Measurements from ENCODE around the gene ZNF410.

The ZNF410 gene

DNA sequence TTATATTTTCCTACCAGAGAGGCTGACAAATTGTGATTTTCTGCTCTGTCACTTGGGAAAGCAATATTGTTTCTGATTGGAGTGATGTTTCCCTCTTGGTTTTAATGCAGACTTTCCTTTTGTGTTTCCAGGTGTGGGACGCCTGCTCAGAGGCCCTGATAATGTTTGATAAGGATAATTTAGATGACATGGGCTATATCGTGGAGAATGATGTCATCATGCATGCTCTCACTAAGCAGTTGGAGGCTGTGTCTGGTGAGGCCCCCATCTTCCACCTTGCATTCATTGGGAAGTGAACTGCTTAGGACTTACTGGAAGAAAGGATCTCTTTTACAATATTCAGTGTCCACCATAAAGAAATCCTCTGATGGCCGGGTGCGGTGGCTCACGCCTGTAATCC is 69.0 kb downstream of the ZNF410 start:
- no peak for DNase-seq

- DNase-seq: no peak
These were observed 71.9 kb downstream of the ZNF410 start for GRCh38 chr14:73958591-73958990.

DNA sequence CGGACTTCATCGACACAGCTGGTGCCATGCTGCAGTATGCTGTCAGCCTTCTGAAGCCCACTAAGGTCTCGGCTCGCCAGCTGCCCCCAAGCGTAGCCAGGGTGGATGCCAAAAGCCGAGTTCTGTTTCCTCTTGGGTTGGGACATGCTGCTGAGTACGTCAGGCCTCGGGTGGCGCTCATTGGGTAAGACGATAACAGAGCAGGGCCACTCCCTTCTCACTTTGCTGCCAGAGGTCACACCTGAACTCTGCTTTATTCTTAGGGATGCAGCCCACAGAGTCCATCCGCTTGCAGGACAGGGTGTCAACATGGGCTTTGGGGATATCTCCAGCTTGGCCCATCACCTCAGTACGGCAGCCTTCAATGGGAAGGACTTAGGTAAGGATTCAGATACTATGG is 74.5 kb downstream of the ZNF410 start:
- DNase-seq: no peak

DNA sequence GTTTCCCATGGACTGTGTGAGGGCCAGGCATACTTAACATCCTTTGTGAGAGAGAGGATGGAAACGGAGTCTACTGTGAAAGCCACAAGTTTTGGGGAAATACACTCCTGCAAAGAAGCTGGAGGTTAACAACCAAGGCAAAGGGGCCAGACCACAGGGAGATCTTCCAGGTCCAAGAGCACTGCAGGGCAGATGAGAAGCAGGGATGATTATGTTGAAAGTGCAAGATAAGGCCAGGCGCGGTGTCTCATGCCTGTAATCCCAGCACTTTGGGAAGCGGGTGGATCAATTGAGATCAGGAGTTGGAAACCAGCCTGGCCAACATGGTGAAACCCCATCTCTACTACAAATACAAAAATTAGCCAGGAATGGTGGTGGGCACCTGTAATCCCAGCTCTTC is 78.6 kb downstream of the ZNF410 start:
- DNase-seq: no peak

DNA sequence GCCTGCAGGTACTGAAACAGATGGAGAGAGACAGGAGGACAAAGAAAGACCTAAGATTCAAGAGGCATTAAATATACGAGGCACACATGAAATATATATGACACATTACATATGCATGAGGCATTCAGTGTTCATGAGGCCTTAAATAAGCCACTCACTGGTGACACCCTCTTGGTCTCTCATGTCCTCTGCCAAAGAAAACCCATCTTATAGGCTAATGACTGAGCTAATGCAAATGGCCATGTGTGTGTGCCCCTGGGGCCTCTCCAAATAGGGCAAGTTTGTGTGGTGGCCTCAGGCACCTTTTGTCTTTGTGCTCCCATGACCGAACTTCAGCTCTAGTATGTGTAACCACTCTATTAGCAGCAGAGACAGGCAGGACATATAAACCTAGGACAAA is 82.2 kb downstream of the ZNF410 start:
- no peak for DNase-seq

- no peak for DNase-seq
These were observed 86.8 kb downstream of the ZNF410 start for GRCh38 chr14:73973497-73973896.

DNA sequence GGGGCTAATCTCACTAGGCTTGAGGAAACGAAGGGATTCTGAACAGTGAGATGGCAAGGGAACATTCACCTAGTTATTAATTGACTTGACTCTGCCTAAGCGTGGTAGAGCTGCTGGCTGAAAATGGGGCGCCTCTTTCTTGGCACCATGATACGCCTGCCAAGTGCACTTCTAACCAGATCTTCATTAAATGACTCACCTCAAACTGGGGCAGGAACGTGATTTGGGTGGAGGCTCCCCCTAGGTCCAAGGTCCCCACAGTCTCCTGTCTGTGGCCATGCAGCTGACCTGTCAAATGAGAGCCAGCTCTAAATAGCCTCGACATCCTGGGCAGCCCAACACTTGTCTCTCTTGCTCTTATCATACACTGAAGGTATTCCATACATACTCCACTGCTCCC is 89.5 kb downstream of the ZNF410 start:
- no peak for DNase-seq

GRCh38 chr14:73977896-73978295 is 91.2 kb downstream of the ZNF410 start:
- DNase-seq: no peak

All from activated effector memory CD4-positive, alpha-beta T cell treated with Interleukin-2 at 50 U/mL for 16 hours (primary cell).